ENCODE measurements around the gene ATP6V1C2.

DNA sequence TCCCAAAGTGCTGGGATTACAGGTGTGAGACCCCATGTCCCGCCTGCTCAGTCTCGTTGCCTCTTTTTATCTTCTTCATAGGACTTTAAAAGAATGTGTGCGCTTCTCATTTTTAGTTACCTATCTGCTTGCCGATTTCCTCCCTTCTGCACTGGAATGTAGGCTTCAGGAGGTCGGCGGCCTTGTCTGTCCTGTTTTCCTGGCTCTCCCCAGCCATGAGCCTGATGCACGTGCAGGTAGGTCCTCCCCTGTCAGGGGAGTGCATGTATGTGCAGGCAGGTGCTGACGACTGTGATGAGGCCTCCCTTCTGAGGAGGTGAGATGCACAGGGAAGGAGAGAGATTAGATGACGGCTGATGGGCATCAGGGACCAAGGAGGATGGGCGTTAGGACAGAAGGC is 13.6 kb upstream of the ATP6V1C2 start:
- TF ChIP-seq, protein P1, sequence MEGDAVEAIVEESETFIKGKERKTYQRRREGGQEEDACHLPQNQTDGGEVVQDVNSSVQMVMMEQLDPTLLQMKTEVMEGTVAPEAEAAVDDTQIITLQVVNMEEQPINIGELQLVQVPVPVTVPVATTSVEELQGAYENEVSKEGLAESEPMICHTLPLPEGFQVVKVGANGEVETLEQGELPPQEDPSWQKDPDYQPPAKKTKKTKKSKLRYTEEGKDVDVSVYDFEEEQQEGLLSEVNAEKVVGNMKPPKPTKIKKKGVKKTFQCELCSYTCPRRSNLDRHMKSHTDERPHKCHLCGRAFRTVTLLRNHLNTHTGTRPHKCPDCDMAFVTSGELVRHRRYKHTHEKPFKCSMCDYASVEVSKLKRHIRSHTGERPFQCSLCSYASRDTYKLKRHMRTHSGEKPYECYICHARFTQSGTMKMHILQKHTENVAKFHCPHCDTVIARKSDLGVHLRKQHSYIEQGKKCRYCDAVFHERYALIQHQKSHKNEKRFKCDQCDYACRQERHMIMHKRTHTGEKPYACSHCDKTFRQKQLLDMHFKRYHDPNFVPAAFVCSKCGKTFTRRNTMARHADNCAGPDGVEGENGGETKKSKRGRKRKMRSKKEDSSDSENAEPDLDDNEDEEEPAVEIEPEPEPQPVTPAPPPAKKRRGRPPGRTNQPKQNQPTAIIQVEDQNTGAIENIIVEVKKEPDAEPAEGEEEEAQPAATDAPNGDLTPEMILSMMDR (IDR thresholded peaks at IDR 0.05; ENCODE audit: insufficient read depth, low read depth, low read length), result no peak
- TF ChIP-seq EZH2 (IDR thresholded peaks at IDR 0.05; ENCODE audit: insufficient read depth, low read length), result no peak
